ENCODE measurements around the gene PPP2R2C. TPM values are rescaled to one million over a fixed set of nuclear protein-coding genes. Genes with fewer than 3 reads are reported as not detected.

PPP2R2C gene
- total RNA-seq, 4 donors from 2014 or later = 0.47 to 4.6 (median 1.0) TPM

- H3K27ac ChIP-seq = no peak overlapping the region
- no peaks in the 10 kb centered on the region for H3K36me3 ChIP-seq
- H3K9me3 ChIP-seq = peaks cover 0 to 12% (median 0%) of the 10 kb centered on the region in 3 donors
- peaks cover 0 to 6% (median 0%) of the 10 kb centered on the region in 3 donors for H3K4me1 ChIP-seq
- H3K27me3 ChIP-seq = peaks cover 51% of the 10 kb centered on the region
- ATAC-seq = no peak
- H3K4me3 ChIP-seq = no peak overlapping the region
- TF ChIP-seq POLR2AphosphoS5 (IDR thresholded peaks at IDR 0.05) = no peak
- TF ChIP-seq EP300 (IDR thresholded peaks at IDR 0.05) = no peak
- WGBS, 2 donors (ENCODE audit: low coverage in 1 of 2) = 42 to 56% methylated on average over 11 to 12 of the region's 23 CpGs
Measured at GRCh38 chr4:6342530-6343293, 129.7 kb downstream of the PPP2R2C start.

GRCh38 chr4:6341696-6342095 lies 130.7 kb downstream of the PPP2R2C start:
- 51 to 69% methylated on average over 6 of the region's 6 CpGs for WGBS, 2 donors (ENCODE audit: low coverage in 1 of 2)
- no peak for ATAC-seq
- Histone ChIP-seq H3K36me3 (no peaks in the 10 kb centered on the region), H3K27me3 (peaks cover 46% of the 10 kb centered on the region), H3K27ac (no peak overlapping the region), H3K4me3 (no peak overlapping the region), H3K4me1 (peaks cover 0 to 6% (median 0%) of the 10 kb centered on the region in 3 donors), H3K9me3 (peaks cover 0 to 12% (median 0%) of the 10 kb centered on the region in 3 donors)
- TF ChIP-seq POLR2A (IDR thresholded peaks at IDR 0.05) (no peak), CTCF (IDR thresholded peaks at IDR 0.05) (no peak), EP300 (IDR thresholded peaks at IDR 0.05) (no peak), POLR2AphosphoS5 (IDR thresholded peaks at IDR 0.05) (no peak)

- no peaks in the 10 kb centered on the region for H3K36me3 ChIP-seq
- H3K27ac ChIP-seq = no peak overlapping the region
- ATAC-seq = no peak
- WGBS, 2 donors (ENCODE audit: low coverage in 1 of 2) = 77% methylated on average over 2 of the region's 9 CpGs; no CpG with 5 or more reads in 1 of the 2 donors
- H3K9me3 ChIP-seq = peaks cover 0 to 7% (median 0%) of the 10 kb centered on the region in 3 donors
- TF ChIP-seq CTCF (IDR thresholded peaks at IDR 0.05) (no peak), POLR2AphosphoS5 (IDR thresholded peaks at IDR 0.05) (no peak), POLR2A (IDR thresholded peaks at IDR 0.05) (no peak), EP300 (IDR thresholded peaks at IDR 0.05) (no peak)
- H3K4me3 ChIP-seq = no peak overlapping the region
- peaks cover 46% of the 10 kb centered on the region for H3K27me3 ChIP-seq
- H3K4me1 ChIP-seq = peaks cover 0 to 6% (median 0%) of the 10 kb centered on the region in 3 donors
Measured at GRCh38 chr4:6340446-6341015, 131.9 kb downstream of the PPP2R2C start.

- ATAC-seq = no peak
- Histone ChIP-seq H3K4me1 (peaks cover 0 to 6% (median 0%) of the 10 kb centered on the region in 3 donors), H3K4me3 (no peak overlapping the region), H3K36me3 (no peaks in the 10 kb centered on the region), H3K9me3 (peaks cover 0 to under 1% (median 0%) of the 10 kb centered on the region in 3 donors), H3K27me3 (peaks cover 52% of the 10 kb centered on the region), H3K27ac (no peak overlapping the region)
- 82 to 100% methylated on average over 1 to 5 of the region's 13 CpGs for WGBS, 2 donors (ENCODE audit: low coverage in 1 of 2)
- TF ChIP-seq POLR2A (IDR thresholded peaks at IDR 0.05) = no peak
- TF ChIP-seq CTCF (IDR thresholded peaks at IDR 0.05) = no peak
- no peak for TF ChIP-seq POLR2AphosphoS5 (IDR thresholded peaks at IDR 0.05)
- no peak for TF ChIP-seq EP300 (IDR thresholded peaks at IDR 0.05)
Measured at GRCh38 chr4:6339818-6340445, 132.5 kb downstream of the PPP2R2C start.
